ENCODE results near the gene KRTAP5-9. TPM values are rescaled to one million over a fixed set of nuclear protein-coding genes. Genes with fewer than 3 reads are reported as not detected.
A peak's percentile ranks its signal among the peaks of the same experiment; 100 is the strongest.

KRTAP5-9 gene
- total RNA-seq, 1 experiment from 2014 or later, result not detected

DNA sequence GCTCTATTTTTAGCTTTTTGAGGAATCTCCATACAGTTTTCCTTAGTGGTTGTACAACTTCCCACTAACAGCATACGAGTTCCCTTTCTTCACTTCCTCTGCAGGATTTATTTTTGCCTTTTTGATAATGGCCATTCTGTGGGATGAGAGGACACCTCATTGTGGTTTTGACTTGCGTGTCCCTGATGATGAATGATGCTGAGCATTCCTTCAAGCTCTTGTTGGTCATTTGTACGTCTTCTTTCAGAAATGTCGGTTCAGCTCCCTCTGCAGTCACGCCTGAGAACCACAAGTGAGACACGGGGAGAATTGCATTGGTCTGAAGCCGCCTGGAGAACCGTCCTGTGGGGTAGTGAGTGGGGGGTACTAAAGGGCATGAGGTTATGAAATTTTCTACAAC, 15.2 kb downstream of the KRTAP5-9 start:
- no peak overlapping the region for H3K4me3 ChIP-seq (ENCODE audit: low read depth, low read length, poor library complexity, severe bottlenecking)
- BruUV-seq (replicated peaks), result no TSS peak
- H3K36me3 ChIP-seq (ENCODE audit: insufficient read depth, low read length, poor library complexity, severe bottlenecking), result no peaks in the 10 kb centered on the region
- peak; percentile 63 for DNase-seq (ENCODE audit: low spot score)
- ChIA-PET POLR2A (ENCODE audit: low non-redundant PET) (no interaction called here), CTCF (interaction anchor here (0.6 to 1.0 kb wide), 3 partner anchors 16 to 144 kb away, joined by 3 to 5 read pairs (median 4); partner anchors contain the start of gene NADSYN1)
- peaks cover 10% of the 10 kb centered on the region for H3K27me3 ChIP-seq (replicated peaks; ENCODE audit: insufficient read depth, low read depth, low read length, poor library complexity)
- TF ChIP-seq, protein P1, sequence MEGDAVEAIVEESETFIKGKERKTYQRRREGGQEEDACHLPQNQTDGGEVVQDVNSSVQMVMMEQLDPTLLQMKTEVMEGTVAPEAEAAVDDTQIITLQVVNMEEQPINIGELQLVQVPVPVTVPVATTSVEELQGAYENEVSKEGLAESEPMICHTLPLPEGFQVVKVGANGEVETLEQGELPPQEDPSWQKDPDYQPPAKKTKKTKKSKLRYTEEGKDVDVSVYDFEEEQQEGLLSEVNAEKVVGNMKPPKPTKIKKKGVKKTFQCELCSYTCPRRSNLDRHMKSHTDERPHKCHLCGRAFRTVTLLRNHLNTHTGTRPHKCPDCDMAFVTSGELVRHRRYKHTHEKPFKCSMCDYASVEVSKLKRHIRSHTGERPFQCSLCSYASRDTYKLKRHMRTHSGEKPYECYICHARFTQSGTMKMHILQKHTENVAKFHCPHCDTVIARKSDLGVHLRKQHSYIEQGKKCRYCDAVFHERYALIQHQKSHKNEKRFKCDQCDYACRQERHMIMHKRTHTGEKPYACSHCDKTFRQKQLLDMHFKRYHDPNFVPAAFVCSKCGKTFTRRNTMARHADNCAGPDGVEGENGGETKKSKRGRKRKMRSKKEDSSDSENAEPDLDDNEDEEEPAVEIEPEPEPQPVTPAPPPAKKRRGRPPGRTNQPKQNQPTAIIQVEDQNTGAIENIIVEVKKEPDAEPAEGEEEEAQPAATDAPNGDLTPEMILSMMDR (conservative IDR thresholded peaks at IDR 0.05; ENCODE audit: low read depth, low read length), result peak; percentile 74
- no peak for TF ChIP-seq EZH2 (IDR thresholded peaks at IDR 0.05; ENCODE audit: borderline replicate concordance, low read depth, low read length, poor library complexity, severe bottlenecking)
- no peak overlapping the region for H3K27ac ChIP-seq (ENCODE audit: low read depth, low read length, poor library complexity, severe bottlenecking)
- intact Hi-C loops (cut with micrococcal nuclease; ENCODE audit: unreplicated experiment), result no loop called here
- no peaks in the 10 kb centered on the region for H3K9me3 ChIP-seq (ENCODE audit: low read depth, low read length, poor library complexity, severe bottlenecking)
- no peaks in the 10 kb centered on the region for H3K4me1 ChIP-seq (ENCODE audit: insufficient read depth, low read length, poor library complexity, severe bottlenecking)

DNA sequence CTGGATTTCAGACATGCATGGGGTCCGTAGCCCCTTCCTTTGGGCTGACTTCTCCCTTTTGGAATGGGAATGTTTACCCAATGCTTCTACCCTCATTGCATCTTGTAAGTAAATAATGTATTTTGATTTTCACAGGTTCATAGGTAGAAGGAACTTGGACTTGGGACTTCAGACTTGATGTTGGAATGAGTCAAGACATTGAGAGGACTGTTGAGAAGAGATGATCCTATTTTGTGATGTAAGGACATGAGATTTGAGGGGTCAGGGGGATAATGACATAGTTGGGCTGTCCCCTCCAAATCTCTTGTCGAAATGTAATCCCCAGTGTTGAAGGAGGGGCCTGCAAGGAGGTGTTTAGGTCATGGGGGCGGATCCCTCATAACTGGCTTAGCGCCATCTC, 16.2 kb downstream of the KRTAP5-9 start:
- Histone ChIP-seq H3K9me3 (ENCODE audit: low read depth, low read length, poor library complexity, severe bottlenecking) (no peaks in the 10 kb centered on the region), H3K4me3 (ENCODE audit: low read depth, low read length, poor library complexity, severe bottlenecking) (no peak overlapping the region), H3K27me3 (replicated peaks; ENCODE audit: insufficient read depth, low read depth, low read length, poor library complexity) (peaks cover 10% of the 10 kb centered on the region), H3K4me1 (ENCODE audit: insufficient read depth, low read length, poor library complexity, severe bottlenecking) (no peaks in the 10 kb centered on the region), H3K36me3 (ENCODE audit: insufficient read depth, low read length, poor library complexity, severe bottlenecking) (no peaks in the 10 kb centered on the region), H3K27ac (ENCODE audit: low read depth, low read length, poor library complexity, severe bottlenecking) (no peak overlapping the region)
- TF ChIP-seq EZH2 (IDR thresholded peaks at IDR 0.05; ENCODE audit: borderline replicate concordance, low read depth, low read length, poor library complexity, severe bottlenecking), result no peak
- TF ChIP-seq, protein P1 (conservative IDR thresholded peaks at IDR 0.05; ENCODE audit: low read depth, low read length), result no peak
- ChIA-PET CTCF (no interaction called here), POLR2A (ENCODE audit: low non-redundant PET) (no interaction called here)
- intact Hi-C loops (cut with micrococcal nuclease; ENCODE audit: unreplicated experiment), result no loop called here
- no TSS peak for BruUV-seq (replicated peaks)
- no peak for DNase-seq (ENCODE audit: low spot score)

DNA sequence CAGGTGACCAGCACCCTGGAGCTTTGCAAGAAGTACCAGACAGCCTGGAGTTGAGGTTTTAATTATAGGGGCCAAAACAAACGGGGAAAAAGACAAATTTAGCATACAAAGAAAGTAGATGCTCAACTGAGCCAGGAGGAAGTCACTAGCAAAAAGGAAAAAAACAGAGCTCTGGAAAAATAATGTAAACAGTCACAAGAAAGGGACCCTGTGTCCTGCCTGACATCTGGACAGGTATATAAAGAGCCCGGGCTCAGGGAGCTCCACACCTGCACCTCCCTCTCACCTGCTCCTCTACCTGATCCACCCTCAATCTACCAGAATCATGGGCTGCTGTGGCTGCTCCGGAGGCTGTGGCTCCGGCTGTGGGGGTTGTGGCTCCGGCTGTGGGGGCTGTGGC, 17.0 kb downstream of the KRTAP5-9 start, which contains the start of gene KRTAP5-10:
Gene KRTAP5-10 (plus strand): TSS at position 301 of the 400 bp plus-strand sequence. CDS start 25 bp downstream, at position 326.
- peaks cover 10% of the 10 kb centered on the region for H3K27me3 ChIP-seq (replicated peaks; ENCODE audit: insufficient read depth, low read depth, low read length, poor library complexity)
- ChIA-PET CTCF (no interaction called here), POLR2A (ENCODE audit: low non-redundant PET) (no interaction called here)
- H3K4me1 ChIP-seq (ENCODE audit: insufficient read depth, low read length, poor library complexity, severe bottlenecking), result no peaks in the 10 kb centered on the region
- H3K27ac ChIP-seq (ENCODE audit: low read depth, low read length, poor library complexity, severe bottlenecking), result no peak within 1 kb of the TSS
- H3K36me3 ChIP-seq (ENCODE audit: insufficient read depth, low read length, poor library complexity, severe bottlenecking), result no peaks in the 10 kb centered on the region
- DNase-seq (ENCODE audit: low spot score), result no peak
- TF ChIP-seq EZH2 (IDR thresholded peaks at IDR 0.05; ENCODE audit: borderline replicate concordance, low read depth, low read length, poor library complexity, severe bottlenecking), result no peak
- TF ChIP-seq, protein P1 (conservative IDR thresholded peaks at IDR 0.05; ENCODE audit: low read depth, low read length), result no peak
- no peaks in the 10 kb centered on the region for H3K9me3 ChIP-seq (ENCODE audit: low read depth, low read length, poor library complexity, severe bottlenecking)
- no peak within 1 kb of the TSS for H3K4me3 ChIP-seq (ENCODE audit: low read depth, low read length, poor library complexity, severe bottlenecking)
- intact Hi-C loops (cut with micrococcal nuclease; ENCODE audit: unreplicated experiment), result no loop called here
- BruUV-seq (replicated peaks), result no TSS peak

Data from A673 (cell line).